Breast epithelium (tissue), 3 donors: ENCODE data around the gene SCT.

Experiments
- POLR2A ChIP-seq: fragments of 450-650 bp; IDR thresholded peaks from one replicate; pipeline ENCODE4 v1.6.1; 2016; ENCODE audit warnings: antibody characterized with exemption, mild to moderate bottlenecking, moderate library complexity
- TF ChIP-seq, protein P1 (sequence below), 3 donors: fragments of 450-650 bp; IDR thresholded peaks; one replicate each; pipeline ENCODE4 v1.5.1; 2016 to 2017; ENCODE audit warnings: antibody characterized with exemption in 3 of 3, mild to moderate bottlenecking in 3 of 3, moderate library complexity in 3 of 3

DNA sequence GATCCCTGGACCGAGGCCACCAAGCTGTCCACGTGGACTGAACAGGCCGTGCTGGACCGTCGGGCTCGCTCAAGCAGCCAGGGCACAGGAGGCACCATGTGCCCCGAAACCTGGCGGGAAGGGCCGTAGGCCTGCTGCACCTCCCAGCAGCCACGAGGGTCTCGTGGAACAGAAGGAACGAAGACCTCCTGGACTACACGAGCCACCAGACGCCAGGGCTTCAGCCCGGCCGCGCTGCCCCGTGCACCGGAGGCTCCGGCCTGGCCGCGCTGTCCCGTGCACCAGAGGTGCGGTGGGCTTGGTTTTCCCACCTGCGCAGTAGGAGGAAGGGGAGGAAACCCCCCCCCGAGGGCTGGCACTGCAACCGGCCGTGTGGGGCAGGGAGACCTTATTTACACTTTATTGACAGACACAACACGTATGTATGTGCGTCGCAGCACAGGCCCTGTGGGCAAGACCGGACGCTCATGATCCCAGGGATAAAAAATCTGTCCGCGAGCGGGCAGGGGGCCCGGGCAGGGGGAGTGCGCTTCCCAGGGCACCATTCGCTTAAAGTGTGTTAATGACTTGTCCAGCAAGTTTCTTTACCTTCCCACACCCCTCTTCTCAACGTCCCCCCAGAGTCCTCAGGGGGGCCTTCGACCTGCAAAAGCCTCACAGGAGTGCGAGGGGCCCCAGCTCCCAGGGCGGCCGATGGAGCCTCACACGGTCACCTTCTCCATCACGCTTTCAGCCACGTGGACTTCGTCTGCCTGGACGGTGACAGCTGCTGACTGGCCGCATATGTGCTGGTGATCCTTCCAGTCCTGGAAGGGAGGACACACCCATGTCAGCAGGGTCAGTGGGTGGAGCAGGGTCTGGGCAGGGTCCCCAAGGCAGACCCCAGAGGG is 17.1 kb upstream of the SCT start:
- TF ChIP-seq, protein P1, sequence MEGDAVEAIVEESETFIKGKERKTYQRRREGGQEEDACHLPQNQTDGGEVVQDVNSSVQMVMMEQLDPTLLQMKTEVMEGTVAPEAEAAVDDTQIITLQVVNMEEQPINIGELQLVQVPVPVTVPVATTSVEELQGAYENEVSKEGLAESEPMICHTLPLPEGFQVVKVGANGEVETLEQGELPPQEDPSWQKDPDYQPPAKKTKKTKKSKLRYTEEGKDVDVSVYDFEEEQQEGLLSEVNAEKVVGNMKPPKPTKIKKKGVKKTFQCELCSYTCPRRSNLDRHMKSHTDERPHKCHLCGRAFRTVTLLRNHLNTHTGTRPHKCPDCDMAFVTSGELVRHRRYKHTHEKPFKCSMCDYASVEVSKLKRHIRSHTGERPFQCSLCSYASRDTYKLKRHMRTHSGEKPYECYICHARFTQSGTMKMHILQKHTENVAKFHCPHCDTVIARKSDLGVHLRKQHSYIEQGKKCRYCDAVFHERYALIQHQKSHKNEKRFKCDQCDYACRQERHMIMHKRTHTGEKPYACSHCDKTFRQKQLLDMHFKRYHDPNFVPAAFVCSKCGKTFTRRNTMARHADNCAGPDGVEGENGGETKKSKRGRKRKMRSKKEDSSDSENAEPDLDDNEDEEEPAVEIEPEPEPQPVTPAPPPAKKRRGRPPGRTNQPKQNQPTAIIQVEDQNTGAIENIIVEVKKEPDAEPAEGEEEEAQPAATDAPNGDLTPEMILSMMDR (IDR thresholded peaks at IDR 0.05): no peak
- no peak for TF ChIP-seq POLR2A
